Measurements from ENCODE around the gene ADAM12. TPM values are rescaled to one million over a fixed set of nuclear protein-coding genes. Genes with fewer than 3 reads are reported as not detected.

Gene ADAM12
- total RNA-seq, 1 experiment from 2014 or later = not detected

GRCh38 chr10:126102636-126103035, 285.6 kb downstream of the ADAM12 start:
- Histone ChIP-seq H3K4me1 (ENCODE audit: low read length) (no peaks in the 10 kb centered on the region), H4K20me1 (ENCODE audit: insufficient read depth, low read depth, low read length) (no peaks in the 10 kb centered on the region), H3K9me3 (ENCODE audit: low read length) (no peaks in the 10 kb centered on the region), H3K27me3 (ENCODE audit: low read length) (no peaks in the 10 kb centered on the region), H3K27ac (ENCODE audit: low read length) (no peak overlapping the region), H3K4me3 (ENCODE audit: low read length) (no peak overlapping the region), H3K36me3 (ENCODE audit: insufficient read depth, low read length) (no peaks in the 10 kb centered on the region), H3K9ac (ENCODE audit: low read length) (no peak overlapping the region), H2AFZ (ENCODE audit: low read length) (no peak overlapping the region), H3K79me2 (ENCODE audit: low read length) (no peaks in the 10 kb centered on the region), H3K9me2 (replicated peaks; ENCODE audit: insufficient read depth, low read length) (no peaks in the 10 kb centered on the region), H3K4me2 (ENCODE audit: low read depth, low read length, poor library complexity, severe bottlenecking) (no peak overlapping the region)
- DNase-seq = no peak

GRCh38 chr10:126101736-126102135, 286.5 kb downstream of the ADAM12 start:
- no peak overlapping the region for H3K4me2 ChIP-seq (ENCODE audit: low read depth, low read length, poor library complexity, severe bottlenecking)
- no peaks in the 10 kb centered on the region for H3K79me2 ChIP-seq (ENCODE audit: low read length)
- H3K9me3 ChIP-seq (ENCODE audit: low read length) = no peaks in the 10 kb centered on the region
- no peaks in the 10 kb centered on the region for H3K27me3 ChIP-seq (ENCODE audit: low read length)
- H3K27ac ChIP-seq (ENCODE audit: low read length) = no peak overlapping the region
- H3K4me3 ChIP-seq (ENCODE audit: low read length) = no peak overlapping the region
- H3K9me2 ChIP-seq (replicated peaks; ENCODE audit: insufficient read depth, low read length) = no peaks in the 10 kb centered on the region
- no peaks in the 10 kb centered on the region for H3K4me1 ChIP-seq (ENCODE audit: low read length)
- H4K20me1 ChIP-seq (ENCODE audit: insufficient read depth, low read depth, low read length) = no peaks in the 10 kb centered on the region
- no peak overlapping the region for H3K9ac ChIP-seq (ENCODE audit: low read length)
- DNase-seq = peak; percentile 44
- H3K36me3 ChIP-seq (ENCODE audit: insufficient read depth, low read length) = no peaks in the 10 kb centered on the region
- H2AFZ ChIP-seq (ENCODE audit: low read length) = no peak overlapping the region

GRCh38 chr10:126101325-126101724, 287.0 kb downstream of the ADAM12 start:
- Histone ChIP-seq H3K9ac (ENCODE audit: low read length) (no peak overlapping the region), H3K79me2 (ENCODE audit: low read length) (no peaks in the 10 kb centered on the region), H3K4me3 (ENCODE audit: low read length) (no peak overlapping the region), H2AFZ (ENCODE audit: low read length) (no peak overlapping the region), H3K9me2 (replicated peaks; ENCODE audit: insufficient read depth, low read length) (no peaks in the 10 kb centered on the region), H3K4me2 (ENCODE audit: low read depth, low read length, poor library complexity, severe bottlenecking) (no peak overlapping the region), H3K4me1 (ENCODE audit: low read length) (no peaks in the 10 kb centered on the region), H3K36me3 (ENCODE audit: insufficient read depth, low read length) (no peaks in the 10 kb centered on the region), H3K27ac (ENCODE audit: low read length) (no peak overlapping the region), H3K9me3 (ENCODE audit: low read length) (no peaks in the 10 kb centered on the region), H4K20me1 (ENCODE audit: insufficient read depth, low read depth, low read length) (no peaks in the 10 kb centered on the region), H3K27me3 (ENCODE audit: low read length) (no peaks in the 10 kb centered on the region)
- no peak for DNase-seq

- no peaks in the 10 kb centered on the region for H3K9me3 ChIP-seq (ENCODE audit: low read length)
- H3K79me2 ChIP-seq (ENCODE audit: low read length) = no peaks in the 10 kb centered on the region
- no peaks in the 10 kb centered on the region for H3K9me2 ChIP-seq (replicated peaks; ENCODE audit: insufficient read depth, low read length)
- H3K27ac ChIP-seq (ENCODE audit: low read length) = no peak overlapping the region
- H3K36me3 ChIP-seq (ENCODE audit: insufficient read depth, low read length) = no peaks in the 10 kb centered on the region
- no peak for DNase-seq
- H3K4me3 ChIP-seq (ENCODE audit: low read length) = no peak overlapping the region
- H4K20me1 ChIP-seq (ENCODE audit: insufficient read depth, low read depth, low read length) = no peaks in the 10 kb centered on the region
- H3K9ac ChIP-seq (ENCODE audit: low read length) = no peak overlapping the region
- H3K4me1 ChIP-seq (ENCODE audit: low read length) = no peaks in the 10 kb centered on the region
- no peak overlapping the region for H2AFZ ChIP-seq (ENCODE audit: low read length)
- H3K4me2 ChIP-seq (ENCODE audit: low read depth, low read length, poor library complexity, severe bottlenecking) = no peak overlapping the region
- H3K27me3 ChIP-seq (ENCODE audit: low read length) = no peaks in the 10 kb centered on the region
These were observed 288.9 kb downstream of the ADAM12 start for GRCh38 chr10:126099366-126099765.

GRCh38 chr10:126098226-126098581, 290.1 kb downstream of the ADAM12 start:
- Histone ChIP-seq H3K9me2 (replicated peaks; ENCODE audit: insufficient read depth, low read length) (no peaks in the 10 kb centered on the region), H4K20me1 (ENCODE audit: insufficient read depth, low read depth, low read length) (no peaks in the 10 kb centered on the region), H3K79me2 (ENCODE audit: low read length) (no peaks in the 10 kb centered on the region), H3K27me3 (ENCODE audit: low read length) (no peaks in the 10 kb centered on the region), H3K36me3 (ENCODE audit: insufficient read depth, low read length) (no peaks in the 10 kb centered on the region), H2AFZ (ENCODE audit: low read length) (no peak overlapping the region), H3K9me3 (ENCODE audit: low read length) (no peaks in the 10 kb centered on the region), H3K4me1 (ENCODE audit: low read length) (no peaks in the 10 kb centered on the region), H3K4me3 (ENCODE audit: low read length) (no peak overlapping the region), H3K4me2 (ENCODE audit: low read depth, low read length, poor library complexity, severe bottlenecking) (no peak overlapping the region), H3K9ac (ENCODE audit: low read length) (no peak overlapping the region), H3K27ac (ENCODE audit: low read length) (no peak overlapping the region)
- DNase-seq = no peak

GRCh38 chr10:126097558-126098225, 290.6 kb downstream of the ADAM12 start:
- no peak overlapping the region for H3K9ac ChIP-seq (ENCODE audit: low read length)
- no peaks in the 10 kb centered on the region for H3K27me3 ChIP-seq (ENCODE audit: low read length)

GRCh38 chr10:126094537-126094936, 293.7 kb downstream of the ADAM12 start:
- no peak overlapping the region for H3K27ac ChIP-seq (ENCODE audit: low read length)
- H3K27me3 ChIP-seq (ENCODE audit: low read length) = no peaks in the 10 kb centered on the region
- H3K9me3 ChIP-seq (ENCODE audit: low read length) = no peaks in the 10 kb centered on the region
- no peak overlapping the region for H3K4me2 ChIP-seq (ENCODE audit: low read depth, low read length, poor library complexity, severe bottlenecking)
- no peak overlapping the region for H2AFZ ChIP-seq (ENCODE audit: low read length)
- no peaks in the 10 kb centered on the region for H4K20me1 ChIP-seq (ENCODE audit: insufficient read depth, low read depth, low read length)
- H3K9ac ChIP-seq (ENCODE audit: low read length) = no peak overlapping the region
- H3K79me2 ChIP-seq (ENCODE audit: low read length) = no peaks in the 10 kb centered on the region
- no peaks in the 10 kb centered on the region for H3K9me2 ChIP-seq (replicated peaks; ENCODE audit: insufficient read depth, low read length)
- no peaks in the 10 kb centered on the region for H3K36me3 ChIP-seq (ENCODE audit: insufficient read depth, low read length)
- no peak overlapping the region for H3K4me3 ChIP-seq (ENCODE audit: low read length)
- H3K4me1 ChIP-seq (ENCODE audit: low read length) = no peaks in the 10 kb centered on the region
- no peak for DNase-seq

More at GRCh38 chr10:126097558-126098225, 290.6 kb downstream of the ADAM12 start:
- no peak overlapping the region for H3K4me2 ChIP-seq (ENCODE audit: low read depth, low read length, poor library complexity, severe bottlenecking)
- no peaks in the 10 kb centered on the region for H3K9me3 ChIP-seq (ENCODE audit: low read length)
- H3K36me3 ChIP-seq (ENCODE audit: insufficient read depth, low read length) = no peaks in the 10 kb centered on the region
- no peaks in the 10 kb centered on the region for H4K20me1 ChIP-seq (ENCODE audit: insufficient read depth, low read depth, low read length)
- H3K4me1 ChIP-seq (ENCODE audit: low read length) = no peaks in the 10 kb centered on the region
- H3K79me2 ChIP-seq (ENCODE audit: low read length) = no peaks in the 10 kb centered on the region
- peak; percentile 54 for DNase-seq
- H3K4me3 ChIP-seq (ENCODE audit: low read length) = no peak overlapping the region
- H2AFZ ChIP-seq (ENCODE audit: low read length) = no peak overlapping the region
- no peak overlapping the region for H3K27ac ChIP-seq (ENCODE audit: low read length)
- H3K9me2 ChIP-seq (replicated peaks; ENCODE audit: insufficient read depth, low read length) = no peaks in the 10 kb centered on the region

- no peak overlapping the region for H3K4me2 ChIP-seq (ENCODE audit: low read depth, low read length, poor library complexity, severe bottlenecking)
- no peaks in the 10 kb centered on the region for H3K27me3 ChIP-seq (ENCODE audit: low read length)
- no peaks in the 10 kb centered on the region for H3K79me2 ChIP-seq (ENCODE audit: low read length)
- no peak for DNase-seq
- no peak overlapping the region for H3K9ac ChIP-seq (ENCODE audit: low read length)
- no peaks in the 10 kb centered on the region for H4K20me1 ChIP-seq (ENCODE audit: insufficient read depth, low read depth, low read length)
- no peaks in the 10 kb centered on the region for H3K36me3 ChIP-seq (ENCODE audit: insufficient read depth, low read length)
- no peak overlapping the region for H3K4me3 ChIP-seq (ENCODE audit: low read length)
- no peaks in the 10 kb centered on the region for H3K9me3 ChIP-seq (ENCODE audit: low read length)
- H3K27ac ChIP-seq (ENCODE audit: low read length) = no peak overlapping the region
- no peaks in the 10 kb centered on the region for H3K4me1 ChIP-seq (ENCODE audit: low read length)
- no peaks in the 10 kb centered on the region for H3K9me2 ChIP-seq (replicated peaks; ENCODE audit: insufficient read depth, low read length)
- no peak overlapping the region for H2AFZ ChIP-seq (ENCODE audit: low read length)
These were observed 295.7 kb downstream of the ADAM12 start for GRCh38 chr10:126092366-126093215.
